GM12875 (cell line): ENCODE results near the gene PLEKHA4.
"Not testable (repeated sequence)": the region's sequence is repeated elsewhere in the genome, so short reads cannot be mapped to it uniquely, and the experiment has no call there.

Experiments used
- H3K4me3 ChIP-seq: one replicate; pipeline ENCODE4 v1.5.1; 2011; ENCODE audit warnings: low read depth, low read length, control low read depth
- TF ChIP-seq, protein P1 (sequence below): IDR thresholded peaks from 2 replicates; pipeline ENCODE4 v1.5.1; 2011; ENCODE audit warnings: low read depth, mild to moderate bottlenecking, control low read depth, inconsistent platforms, low read length, moderate library complexity, borderline replicate concordance; ENCODE audit not compliant: insufficient read depth

Gene PLEKHA4

DNA sequence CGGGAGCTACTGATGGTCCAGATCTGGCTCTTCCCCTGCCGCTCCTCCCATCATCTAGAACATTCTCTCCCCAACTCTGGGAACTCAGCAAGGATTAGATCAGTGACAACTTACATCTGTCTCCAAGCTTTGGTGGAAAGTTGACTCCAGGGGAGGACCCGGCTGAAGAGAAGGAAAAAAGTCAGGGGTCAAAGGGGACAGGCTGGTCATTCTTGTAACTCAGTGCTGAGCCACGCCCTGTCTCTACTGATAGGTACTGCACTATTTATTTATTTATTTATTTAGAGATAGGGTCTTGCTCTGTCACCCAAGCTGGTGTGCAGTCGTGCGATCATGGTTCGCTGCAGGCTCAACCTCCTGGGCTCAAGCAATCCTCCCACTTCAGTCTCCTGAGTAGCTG is 14.3 kb downstream of the PLEKHA4 start:
- TF ChIP-seq, protein P1, sequence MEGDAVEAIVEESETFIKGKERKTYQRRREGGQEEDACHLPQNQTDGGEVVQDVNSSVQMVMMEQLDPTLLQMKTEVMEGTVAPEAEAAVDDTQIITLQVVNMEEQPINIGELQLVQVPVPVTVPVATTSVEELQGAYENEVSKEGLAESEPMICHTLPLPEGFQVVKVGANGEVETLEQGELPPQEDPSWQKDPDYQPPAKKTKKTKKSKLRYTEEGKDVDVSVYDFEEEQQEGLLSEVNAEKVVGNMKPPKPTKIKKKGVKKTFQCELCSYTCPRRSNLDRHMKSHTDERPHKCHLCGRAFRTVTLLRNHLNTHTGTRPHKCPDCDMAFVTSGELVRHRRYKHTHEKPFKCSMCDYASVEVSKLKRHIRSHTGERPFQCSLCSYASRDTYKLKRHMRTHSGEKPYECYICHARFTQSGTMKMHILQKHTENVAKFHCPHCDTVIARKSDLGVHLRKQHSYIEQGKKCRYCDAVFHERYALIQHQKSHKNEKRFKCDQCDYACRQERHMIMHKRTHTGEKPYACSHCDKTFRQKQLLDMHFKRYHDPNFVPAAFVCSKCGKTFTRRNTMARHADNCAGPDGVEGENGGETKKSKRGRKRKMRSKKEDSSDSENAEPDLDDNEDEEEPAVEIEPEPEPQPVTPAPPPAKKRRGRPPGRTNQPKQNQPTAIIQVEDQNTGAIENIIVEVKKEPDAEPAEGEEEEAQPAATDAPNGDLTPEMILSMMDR, result no peak
- no peak overlapping the region for H3K4me3 ChIP-seq

DNA sequence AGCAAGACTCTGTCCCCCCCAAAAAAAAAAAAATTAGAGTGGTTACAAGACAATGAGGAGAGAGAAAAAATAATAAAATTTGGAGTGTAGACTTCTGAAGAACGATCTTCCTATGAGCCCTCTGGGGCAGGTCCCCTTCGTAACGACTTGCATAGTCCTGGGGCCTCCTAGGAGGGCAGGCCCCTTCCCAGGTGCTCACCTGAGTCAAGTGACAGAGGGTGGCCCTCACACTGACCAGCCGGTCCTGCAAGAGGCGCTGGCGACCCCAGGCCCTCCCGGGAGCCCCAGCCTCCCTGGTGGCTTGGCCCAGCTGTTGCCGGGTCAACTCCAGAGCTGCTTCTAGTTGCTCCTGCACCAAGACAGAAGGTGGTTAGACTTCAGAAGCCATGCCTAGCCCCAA is 14.9 kb downstream of the PLEKHA4 start:
- no peak overlapping the region for H3K4me3 ChIP-seq
- TF ChIP-seq, protein P1, result no peak

DNA sequence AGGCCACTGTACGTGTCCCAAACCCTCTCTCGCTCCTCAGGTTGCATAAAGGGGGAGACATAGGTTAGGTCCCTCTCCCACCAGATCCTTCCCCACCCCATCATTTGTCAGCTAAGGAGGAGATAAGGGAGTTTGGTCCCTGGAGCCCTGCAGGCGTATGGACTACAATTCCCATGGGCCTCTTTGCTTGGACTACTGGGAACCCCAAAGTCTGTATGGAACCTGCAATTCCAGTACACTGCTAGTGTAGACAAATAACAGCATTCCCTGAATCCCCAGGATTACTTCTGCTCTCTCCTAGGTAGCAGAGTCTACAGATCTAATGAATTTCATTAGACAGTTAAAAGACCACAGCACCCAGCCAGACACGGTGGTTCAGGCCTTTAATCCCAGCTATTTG is 16.1 kb downstream of the PLEKHA4 start:
- TF ChIP-seq, protein P1, result no peak

DNA sequence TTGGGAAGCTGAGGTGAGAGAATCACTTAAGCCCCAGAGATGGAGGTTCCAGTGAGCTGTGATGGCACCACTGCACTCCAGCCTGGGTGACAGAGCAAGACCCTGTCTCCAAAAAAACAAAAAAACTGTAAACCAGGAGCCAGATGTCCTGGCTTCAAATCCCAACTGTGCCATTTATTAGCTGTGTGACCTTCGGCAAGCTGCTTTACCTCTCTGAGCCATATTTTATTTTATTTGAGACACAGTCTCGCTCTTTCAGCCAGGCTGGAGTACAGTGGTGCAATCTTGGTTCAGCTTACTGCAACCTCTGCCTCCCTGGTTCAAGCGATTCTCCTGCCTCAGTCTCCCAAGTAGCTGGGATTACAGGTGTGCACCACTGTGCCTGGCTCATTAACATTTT is 21.8 kb downstream of the PLEKHA4 start:
- H3K4me3 ChIP-seq, result not testable (repeated sequence)

More for the DNA sequence above, 16.1 kb downstream of the PLEKHA4 start:
- H3K4me3 ChIP-seq, result no peak overlapping the region

DNA sequence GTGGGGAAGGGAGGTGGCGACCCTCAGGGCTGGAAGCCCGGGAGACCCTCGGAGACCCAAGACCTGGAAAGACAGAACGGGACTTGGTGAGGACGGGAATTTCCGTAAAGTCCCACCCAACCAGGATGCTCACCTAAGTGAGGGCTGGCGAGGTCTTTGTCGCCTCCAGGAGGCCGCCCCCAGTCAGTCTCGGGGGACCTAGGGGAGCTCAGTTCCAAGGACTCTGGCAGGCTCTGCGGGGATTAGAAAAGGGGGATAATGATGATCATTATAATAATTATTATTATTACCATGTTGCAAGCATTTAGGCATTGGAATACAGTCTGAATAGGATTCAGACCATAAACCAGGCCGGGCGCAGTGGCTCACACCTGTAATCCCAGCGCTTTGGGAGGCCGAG is 23.0 kb downstream of the PLEKHA4 start:
- no peak overlapping the region for H3K4me3 ChIP-seq
- TF ChIP-seq, protein P1, result no peak

DNA sequence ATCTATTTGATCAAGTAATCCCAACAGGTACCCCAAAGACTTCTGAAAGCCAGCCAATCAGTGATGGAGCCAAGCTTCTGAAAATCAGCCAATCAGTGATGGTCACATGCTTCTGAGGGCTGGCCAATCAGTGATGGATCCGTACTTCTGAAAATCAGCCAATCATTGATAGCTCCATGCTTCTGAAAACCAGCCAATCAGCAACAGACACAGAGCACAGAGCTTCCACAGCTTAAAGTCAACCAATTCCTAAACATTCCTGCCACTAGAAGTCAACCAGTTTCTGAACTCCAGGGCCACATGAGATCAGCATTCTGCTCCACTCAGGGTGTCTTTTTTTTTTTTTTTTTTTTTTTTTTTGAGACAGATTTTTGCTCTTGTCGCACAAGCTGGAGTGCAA is 23.9 kb downstream of the PLEKHA4 start:
- TF ChIP-seq, protein P1, result no peak
- no peak overlapping the region for H3K4me3 ChIP-seq

DNA sequence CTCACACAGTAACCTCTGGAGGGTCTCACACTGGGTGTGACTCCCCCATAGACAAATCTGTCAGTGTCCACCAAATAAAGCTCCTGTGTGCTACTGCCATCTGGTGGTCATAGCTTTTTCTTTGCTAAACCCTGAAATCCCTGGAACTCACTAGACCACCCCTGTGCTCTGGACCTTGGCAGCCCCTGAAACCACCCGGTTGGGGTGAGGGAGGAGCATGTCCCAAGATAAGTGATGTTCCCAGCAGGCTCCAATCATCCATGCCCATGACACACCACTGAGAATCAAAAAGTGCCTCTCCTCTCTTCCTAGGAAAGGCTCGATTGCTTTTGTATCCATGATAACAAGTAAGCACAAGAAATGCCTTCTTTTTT is 25.6 kb downstream of the PLEKHA4 start:
- TF ChIP-seq, protein P1, result peak; percentile 79
- no peak overlapping the region for H3K4me3 ChIP-seq

DNA sequence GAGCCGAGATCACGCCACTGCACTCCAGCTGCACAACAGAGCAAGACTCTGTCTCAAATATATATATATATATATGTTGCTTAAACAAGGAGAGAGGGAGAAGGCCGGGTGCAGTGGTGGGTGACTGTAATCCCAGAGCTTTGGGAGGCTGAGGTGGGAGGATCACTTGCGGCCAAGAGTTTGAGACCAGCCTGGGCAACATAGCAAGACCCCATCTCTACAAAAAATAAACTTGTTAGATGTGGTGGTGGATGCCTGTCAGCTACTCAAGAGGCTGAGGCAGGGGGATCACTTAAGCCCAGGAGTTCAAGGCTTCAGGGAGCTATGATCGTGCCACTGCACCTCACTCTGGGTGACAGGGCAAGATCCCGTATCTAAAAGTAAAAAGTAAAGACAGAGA is 26.8 kb downstream of the PLEKHA4 start:
- TF ChIP-seq, protein P1, result no peak

More for the DNA sequence above, 26.8 kb downstream of the PLEKHA4 start:
- H3K4me3 ChIP-seq, result no peak overlapping the region
